Nucleus accumbens (tissue), 56 donors: ENCODE results near the gene MTHFR.
A peak's percentile ranks its signal among the peaks of the same experiment; 100 is the strongest.

Source experiments
- DNase-seq, 56 donors: peaks; one replicate each; lab custom pipeline; 2025; lab: John Stamatoyannopoulos, UW

The MTHFR gene

GRCh38 chr1:11740258-11741192, 65.2 kb downstream of the MTHFR start:
- DNase-seq = no peak

- DNase-seq = no peak
Measured at GRCh38 chr1:11738783-11739182, 67.0 kb downstream of the MTHFR start.

- no peak for DNase-seq
Measured at GRCh38 chr1:11738096-11738495, 67.7 kb downstream of the MTHFR start.

- DNase-seq = peak in 8 of 56 donors; percentile 15 to 39 (median 20)
Measured at GRCh38 chr1:11736746-11737639, 68.8 kb downstream of the MTHFR start.

GRCh38 chr1:11735854-11736745, 69.7 kb downstream of the MTHFR start, which contains the start of gene AGTRAP:
AGTRAP (plus strand) TSS chr1:11736136; CDS start chr1:11736209, 73 bp downstream.
- DNase-seq = peak; percentile 40 to 97 (median 88)
